ENCODE measurements around the gene WNT7A.

WNT7A gene

GRCh38 chr3:13825821-13826220, 54.0 kb downstream of the WNT7A start:
- DNase-seq, result no peak

- DNase-seq, result no peak
These were observed 54.6 kb downstream of the WNT7A start for GRCh38 chr3:13825311-13825579.

- no peak for DNase-seq
These were observed 55.2 kb downstream of the WNT7A start for GRCh38 chr3:13824521-13825310.

GRCh38 chr3:13823692-13824091, 56.2 kb downstream of the WNT7A start:
- DNase-seq, result no peak

- no peak for DNase-seq
These were observed 56.8 kb downstream of the WNT7A start for GRCh38 chr3:13822871-13823585.

GRCh38 chr3:13822042-13822441, 57.8 kb downstream of the WNT7A start:
- DNase-seq, result no peak

- no peak for DNase-seq
These were observed 58.7 kb downstream of the WNT7A start for GRCh38 chr3:13821126-13821525.

GRCh38 chr3:13818919-13819318, 61.0 kb downstream of the WNT7A start:
- no peak for DNase-seq

GRCh38 chr3:13815088-13815683, 64.7 kb downstream of the WNT7A start:
- no peak for DNase-seq

- DNase-seq, result no peak
These were observed 67.8 kb downstream of the WNT7A start for GRCh38 chr3:13812034-13812471.

- no peak for DNase-seq
These were observed 68.3 kb downstream of the WNT7A start for GRCh38 chr3:13811614-13812013.

GRCh38 chr3:13808550-13808949, 71.3 kb downstream of the WNT7A start:
- DNase-seq, result no peak

GRCh38 chr3:13801361-13802204, 78.3 kb downstream of the WNT7A start:
- DNase-seq, result no peak

- DNase-seq, result no peak
These were observed 79.8 kb downstream of the WNT7A start for GRCh38 chr3:13800064-13800463.

- no peak for DNase-seq
These were observed 81.5 kb downstream of the WNT7A start for GRCh38 chr3:13798401-13798800.

- no peak for DNase-seq
These were observed 83.0 kb downstream of the WNT7A start for GRCh38 chr3:13796701-13797460.

- no peak for DNase-seq
These were observed 84.1 kb downstream of the WNT7A start for GRCh38 chr3:13795816-13796215.

- no peak for DNase-seq
These were observed 85.5 kb downstream of the WNT7A start for GRCh38 chr3:13794322-13794721.

- no peak for DNase-seq
These were observed 86.4 kb downstream of the WNT7A start for GRCh38 chr3:13793451-13793850.

GRCh38 chr3:13792512-13793371, 87.1 kb downstream of the WNT7A start:
- no peak for DNase-seq

- DNase-seq, result no peak
These were observed 87.8 kb downstream of the WNT7A start for GRCh38 chr3:13792051-13792490.
